Measurements from ENCODE around the gene TTC34.
"Not testable (repeated sequence)": the region's sequence is repeated elsewhere in the genome, so short reads cannot be mapped to it uniquely, and the experiment has no call there.

DNA sequence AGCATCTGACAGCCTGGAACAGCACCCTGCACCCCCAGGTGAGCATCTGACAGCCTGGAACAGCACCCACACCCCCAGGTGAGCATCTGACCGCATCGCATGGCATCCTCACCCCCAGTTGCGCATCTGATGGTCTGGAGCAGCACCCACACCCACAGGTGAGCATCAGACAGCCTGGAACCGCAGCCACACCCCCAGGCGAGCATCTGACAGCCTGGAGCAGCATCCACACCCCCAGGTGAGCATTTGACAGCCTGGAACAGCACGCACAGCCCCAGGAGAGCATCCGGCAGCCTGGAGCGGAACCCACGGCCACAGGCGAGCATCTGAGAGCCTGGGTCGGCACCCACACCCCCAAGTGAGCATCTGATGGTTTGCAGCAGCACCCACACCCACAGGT is 118.6 kb downstream of the TTC34 start:
- not testable (repeated sequence) for TF ChIP-seq CTCF (IDR thresholded peaks at IDR 0.05; ENCODE audit: insufficient read depth, low read length, poor library complexity, severe bottlenecking); EZH2phosphoT487 (conservative IDR thresholded peaks at IDR 0.05; ENCODE audit: low read length)

Measured in SU-DHL-6 (cell line).